DND-41 (cell line): ENCODE measurements around the gene SLC35G3.
A peak's percentile ranks its signal among the peaks of the same experiment; 100 is the strongest.

Source experiments
- ATAC-seq: fragments of 200-7000 bp; cut with Tn5 transposase; 3 replicates; pipeline ENCODE4 v1.9.1; 2021; ENCODE audit warnings: low read depth; ENCODE audit not compliant: insufficient read depth
- DNase-seq: peaks from one replicate; pipeline ENCODE4 v3.0.0-alpha.2; 2020
- H2AFZ ChIP-seq: 2 replicates; pipeline ENCODE4 v1.6.0; 2012; ENCODE audit warnings: low read depth, low read length
- H3K27ac ChIP-seq: 2 replicates; pipeline ENCODE4 v1.5.1; 2012; ENCODE audit warnings: low read length, inconsistent platforms
- H3K27me3 ChIP-seq: fragments of 200-600 bp; sonication (generic); 2 replicates; pipeline ENCODE4 v1.6.0; 2012; ENCODE audit warnings: low read length, mild to moderate bottlenecking, inconsistent platforms; ENCODE audit not compliant: insufficient read depth, poor library complexity
- H3K36me3 ChIP-seq: 2 replicates; pipeline ENCODE4 v1.5.1; 2012; ENCODE audit warnings: low read length, inconsistent platforms; ENCODE audit not compliant: insufficient read depth
- H3K4me1 ChIP-seq: 2 replicates; pipeline ENCODE4 v1.5.1; 2012; ENCODE audit warnings: mild to moderate bottlenecking, low read length; ENCODE audit not compliant: insufficient read depth
- H3K4me2 ChIP-seq: 2 replicates; pipeline ENCODE4 v1.6.0; 2012; ENCODE audit warnings: mild to moderate bottlenecking, moderate library complexity, low read length, inconsistent platforms; ENCODE audit not compliant: insufficient read depth
- H3K4me3 ChIP-seq, 2 experiments: fragments of 200-600 bp in 1 of 2; shearing (Covaris generic) in 1 of 2; 2 replicates each; pipeline ENCODE4 v1.5.1; 2012 to 2016; ENCODE audit warnings: inconsistent platforms in 2 of 2, low read length in 2 of 2, mild to moderate bottlenecking in 2 of 2, low read depth in 1 of 2, moderate library complexity in 1 of 2
- H3K79me2 ChIP-seq: 2 replicates; pipeline ENCODE4 v1.6.0; 2012; ENCODE audit warnings: low read length, inconsistent platforms; ENCODE audit not compliant: insufficient read depth
- H3K9ac ChIP-seq: 2 replicates; pipeline ENCODE4 v1.6.0; 2012; ENCODE audit warnings: low read depth, mild to moderate bottlenecking, inconsistent platforms, low read length, moderate library complexity
- H3K9me3 ChIP-seq: 2 replicates; pipeline ENCODE4 v1.5.1; 2012; ENCODE audit warnings: low read length, moderate library complexity, mild to moderate bottlenecking, inconsistent platforms; ENCODE audit not compliant: insufficient read depth, severe bottlenecking
- H4K20me1 ChIP-seq: 2 replicates; pipeline ENCODE4 v1.6.0; 2012; ENCODE audit warnings: low read length; ENCODE audit not compliant: insufficient read depth
- EZH2 ChIP-seq: IDR thresholded peaks from 3 replicates; pipeline ENCODE4 v1.6.1; 2012; ENCODE audit warnings: borderline replicate concordance, low read depth, mild to moderate bottlenecking, moderate library complexity, low read length, inconsistent platforms; ENCODE audit not compliant: severe bottlenecking
- TF ChIP-seq, protein P1 (sequence below): IDR thresholded peaks from 2 replicates; pipeline ENCODE4 v1.5.1; 2012; ENCODE audit warnings: borderline replicate concordance, low read length, moderate library complexity, mild to moderate bottlenecking; ENCODE audit not compliant: poor library complexity, severe bottlenecking; ENCODE audit errors: extremely low read depth

SLC35G3 gene

GRCh38 chr17:35242158-35242804, 48.1 kb upstream of the SLC35G3 start:
- H3K4me1 ChIP-seq = peaks cover 51% of the 10 kb centered on the region
- no peaks in the 10 kb centered on the region for H3K36me3 ChIP-seq
- no peaks in the 10 kb centered on the region for H3K9me3 ChIP-seq
- ATAC-seq (peak; percentile 64), DNase-seq (peak; percentile 81)
- peak overlapping the region; percentile 78 for H3K27ac ChIP-seq
- H3K27me3 ChIP-seq = peaks cover 18% of the 10 kb centered on the region
- H3K4me3 ChIP-seq = peak overlapping the region; percentile 54 to 65; a peak in 3 of 4 replicates
- peaks cover 8% of the 10 kb centered on the region; the same call in 1 of the 2 replicates for H4K20me1 ChIP-seq
- peaks cover 25% of the 10 kb centered on the region for H3K79me2 ChIP-seq
- peak overlapping the region; percentile 77 for H3K4me2 ChIP-seq
- TF ChIP-seq, protein P1, sequence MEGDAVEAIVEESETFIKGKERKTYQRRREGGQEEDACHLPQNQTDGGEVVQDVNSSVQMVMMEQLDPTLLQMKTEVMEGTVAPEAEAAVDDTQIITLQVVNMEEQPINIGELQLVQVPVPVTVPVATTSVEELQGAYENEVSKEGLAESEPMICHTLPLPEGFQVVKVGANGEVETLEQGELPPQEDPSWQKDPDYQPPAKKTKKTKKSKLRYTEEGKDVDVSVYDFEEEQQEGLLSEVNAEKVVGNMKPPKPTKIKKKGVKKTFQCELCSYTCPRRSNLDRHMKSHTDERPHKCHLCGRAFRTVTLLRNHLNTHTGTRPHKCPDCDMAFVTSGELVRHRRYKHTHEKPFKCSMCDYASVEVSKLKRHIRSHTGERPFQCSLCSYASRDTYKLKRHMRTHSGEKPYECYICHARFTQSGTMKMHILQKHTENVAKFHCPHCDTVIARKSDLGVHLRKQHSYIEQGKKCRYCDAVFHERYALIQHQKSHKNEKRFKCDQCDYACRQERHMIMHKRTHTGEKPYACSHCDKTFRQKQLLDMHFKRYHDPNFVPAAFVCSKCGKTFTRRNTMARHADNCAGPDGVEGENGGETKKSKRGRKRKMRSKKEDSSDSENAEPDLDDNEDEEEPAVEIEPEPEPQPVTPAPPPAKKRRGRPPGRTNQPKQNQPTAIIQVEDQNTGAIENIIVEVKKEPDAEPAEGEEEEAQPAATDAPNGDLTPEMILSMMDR = peak; percentile 59
- no peak for TF ChIP-seq EZH2
- H2AFZ ChIP-seq = peak overlapping the region; percentile 79
- H3K9ac ChIP-seq = peak overlapping the region; percentile 74

DNA sequence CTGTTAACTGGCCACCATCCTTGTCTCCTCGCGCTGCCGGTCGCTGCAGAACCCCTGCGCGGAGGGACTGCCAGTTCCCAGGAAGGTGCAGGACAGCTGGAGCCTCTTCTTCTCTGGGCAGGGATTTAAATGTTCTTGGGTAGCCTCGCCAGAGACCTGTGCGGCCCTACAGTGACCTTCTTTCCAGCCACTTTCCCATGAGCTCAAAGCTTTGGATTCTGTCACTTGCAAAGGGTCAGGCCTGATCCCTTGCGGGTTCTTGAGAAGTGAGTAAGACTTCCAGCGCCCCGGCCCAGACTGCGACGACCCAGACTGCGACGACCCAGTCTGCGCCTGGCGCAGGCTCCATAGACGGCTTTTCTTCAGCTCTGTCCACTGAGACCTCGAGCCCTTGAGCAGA, 47.3 kb upstream of the SLC35G3 start:
- no peak for DNase-seq
- Histone ChIP-seq H3K27me3 (peaks cover 21% of the 10 kb centered on the region), H2AFZ (0 out of 2 replicates have a peak overlapping the region, but pooled peaks have one; percentile 79), H4K20me1 (peaks cover 7% of the 10 kb centered on the region; the same call in 1 of the 2 replicates), H3K79me2 (peaks cover 25% of the 10 kb centered on the region), H3K27ac (peak overlapping the region; percentile 78), H3K9me3 (no peaks in the 10 kb centered on the region), H3K36me3 (no peaks in the 10 kb centered on the region), H3K4me1 (peaks cover 51% of the 10 kb centered on the region), H3K9ac (peak overlapping the region; percentile 74), H3K4me2 (peak overlapping the region; percentile 77), H3K4me3 (peak overlapping the region; percentile 54 to 65; a peak in 3 of 4 replicates)
- ATAC-seq = no peak
- TF ChIP-seq EZH2 = no peak
- TF ChIP-seq, protein P1 = no peak

DNA sequence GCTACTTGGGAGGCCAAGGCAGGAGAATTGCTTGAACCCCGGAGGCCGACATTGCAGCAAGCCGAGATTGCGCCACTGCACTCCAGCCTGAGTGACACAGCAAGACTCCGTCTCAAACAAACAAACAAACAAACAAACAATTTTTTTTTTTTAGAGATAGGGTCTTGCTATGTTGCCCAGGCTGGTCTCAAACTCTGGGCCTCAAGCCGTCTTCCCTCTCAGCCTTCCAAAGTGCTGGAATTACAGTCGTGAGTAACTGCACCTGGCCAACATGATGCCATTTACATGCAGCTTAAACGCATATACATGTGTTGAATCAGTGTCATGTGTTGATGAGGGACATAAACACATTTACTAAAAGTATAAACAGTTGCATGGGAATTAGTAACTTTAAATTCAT, 46.7 kb upstream of the SLC35G3 start:
- H3K27me3 ChIP-seq = peaks cover 21% of the 10 kb centered on the region
- H3K9ac ChIP-seq = no peak overlapping the region
- no peak for TF ChIP-seq EZH2
- TF ChIP-seq, protein P1 = no peak
- H3K79me2 ChIP-seq = peaks cover 25% of the 10 kb centered on the region
- H3K4me1 ChIP-seq = peaks cover 51% of the 10 kb centered on the region
- ATAC-seq (no peak), DNase-seq (no peak)
- no peak overlapping the region for H3K4me3 ChIP-seq
- no peaks in the 10 kb centered on the region for H3K9me3 ChIP-seq
- H2AFZ ChIP-seq = no peak overlapping the region
- H4K20me1 ChIP-seq = peaks cover 7% of the 10 kb centered on the region; the same call in 1 of the 2 replicates
- H3K4me2 ChIP-seq = peak overlapping the region; percentile 77; the same call in 1 of the 2 replicates
- H3K27ac ChIP-seq = no peak overlapping the region
- H3K36me3 ChIP-seq = no peaks in the 10 kb centered on the region
